Stimulated activated CD8-positive, alpha-beta memory T cell treated with anti-CD3 and anti-CD28 coated beads, Interleukin-12 subunit alpha, Interleukin-12 subunit beta, amount 100 ng/mL, for 24 hours (primary cell): Measurements from ENCODE around the gene PAX4.
"Not testable (repeated sequence)": the region's sequence is repeated elsewhere in the genome, so short reads cannot be mapped to it uniquely, and the experiment has no call there.

Source experiments
- DNase-seq: peaks from one replicate; pipeline ENCODE4 v3.0.0-alpha.2; 2020; ENCODE audit errors: extremely low read depth

The PAX4 gene

DNA sequence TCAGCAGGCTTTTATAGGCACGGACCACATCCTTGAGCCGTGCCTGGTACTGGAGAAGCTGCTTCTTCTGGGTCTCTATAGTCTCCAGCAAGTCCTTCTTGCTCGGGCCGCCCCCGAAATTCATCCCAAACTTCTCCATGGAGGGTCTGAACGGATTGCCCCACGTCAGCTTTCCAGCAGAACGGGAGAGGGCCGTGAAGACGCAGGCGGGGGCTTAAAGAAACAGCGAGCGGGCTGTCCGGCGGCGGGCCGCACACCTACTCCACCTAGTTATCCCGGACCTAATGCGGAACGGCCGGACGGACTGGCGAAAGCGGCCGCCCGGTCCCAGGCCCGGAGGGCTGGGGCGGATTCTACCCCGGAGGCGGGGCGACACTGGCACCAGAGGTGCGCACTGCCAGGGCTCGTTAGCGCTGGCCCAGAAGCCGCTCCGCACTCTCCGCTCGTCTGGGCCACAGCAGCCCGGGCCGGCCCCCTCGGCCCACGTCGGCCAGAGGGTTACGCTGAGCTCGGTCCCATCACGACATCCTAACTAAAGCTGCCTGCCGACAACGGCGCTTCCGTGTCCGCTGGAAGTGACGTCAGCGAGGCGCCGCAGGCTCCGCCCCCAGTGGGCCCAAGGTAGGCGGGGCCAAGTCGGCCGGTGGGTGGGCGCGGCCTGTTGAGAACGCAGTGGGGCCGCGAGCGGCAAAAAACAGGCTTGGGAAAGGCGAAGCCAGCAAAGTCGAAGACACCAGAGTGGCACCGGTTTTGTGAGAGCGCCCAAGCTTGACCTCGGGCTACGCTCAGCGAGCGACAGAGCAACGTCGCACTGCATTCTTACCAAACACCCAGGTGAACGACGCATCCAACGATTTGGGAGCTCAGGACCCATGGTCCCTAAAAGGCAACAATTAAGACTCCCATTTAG, 32.6 kb downstream of the PAX4 start, which contains the start of gene GCC1:
Gene GCC1 (minus strand): TSS at position 553 of the 910 bp plus-strand sequence. CDS start 414 bp downstream, at position 139.
- peak; percentile 75 for DNase-seq

DNA sequence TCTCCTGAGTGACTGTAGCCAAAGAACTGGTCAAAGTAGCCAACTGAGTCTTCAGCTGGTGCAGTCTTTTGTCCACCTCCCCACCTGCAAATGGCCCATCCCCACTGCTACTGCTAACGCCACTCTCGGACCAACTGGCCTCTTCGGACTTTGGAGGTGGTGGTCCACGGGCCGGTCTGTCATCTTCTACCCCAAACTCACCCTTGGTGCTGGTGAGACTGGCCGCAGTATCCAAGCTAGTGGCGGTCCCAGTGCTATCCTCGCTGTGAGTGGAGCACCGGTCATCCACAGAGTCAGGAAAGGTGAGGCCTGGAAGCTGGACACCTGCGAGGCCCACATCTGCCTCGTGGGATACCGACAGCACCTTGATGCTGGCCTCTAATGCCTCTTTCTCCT, 33.3 kb downstream of the PAX4 start:
- no peak for DNase-seq

DNA sequence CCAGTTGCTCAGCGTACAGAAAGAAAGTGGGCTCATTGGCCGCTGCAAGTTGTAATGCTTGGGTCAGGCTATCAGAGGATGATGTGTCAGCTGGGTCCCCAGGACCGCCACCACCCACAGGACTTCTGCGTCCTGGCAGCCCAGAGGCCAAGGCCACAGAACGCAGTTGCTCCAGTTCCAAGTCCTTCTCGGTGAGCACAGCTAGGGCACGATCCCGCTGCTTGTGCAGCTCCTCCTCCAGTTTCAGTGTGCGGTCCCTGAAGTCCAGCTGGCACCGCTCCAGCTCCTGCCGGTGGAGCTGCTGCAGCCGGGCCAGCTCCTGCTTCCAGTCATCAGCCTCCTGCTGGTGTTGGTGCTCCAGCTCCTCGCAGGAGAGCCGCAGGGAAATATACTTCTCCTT, 35.6 kb downstream of the PAX4 start:
- no peak for DNase-seq

DNA sequence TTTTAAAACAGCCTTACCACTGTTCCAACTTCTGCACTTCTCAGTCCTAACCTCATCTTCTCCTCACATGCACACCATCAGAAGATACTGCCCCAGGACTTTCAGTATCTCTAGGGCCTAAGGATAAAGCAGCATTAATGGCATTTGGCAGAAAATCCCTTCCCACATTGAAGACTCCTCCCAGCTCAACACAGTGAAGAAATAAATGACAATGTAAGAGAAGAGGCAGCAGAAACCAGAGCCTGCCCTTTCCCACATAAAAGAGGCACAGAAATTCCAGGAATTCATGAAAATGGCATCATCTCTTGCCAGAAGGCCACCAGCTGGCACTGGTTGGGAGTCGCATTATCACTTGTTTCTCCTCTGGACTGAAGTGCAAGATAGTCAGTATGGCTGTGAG, 36.2 kb downstream of the PAX4 start:
- no peak for DNase-seq

DNA sequence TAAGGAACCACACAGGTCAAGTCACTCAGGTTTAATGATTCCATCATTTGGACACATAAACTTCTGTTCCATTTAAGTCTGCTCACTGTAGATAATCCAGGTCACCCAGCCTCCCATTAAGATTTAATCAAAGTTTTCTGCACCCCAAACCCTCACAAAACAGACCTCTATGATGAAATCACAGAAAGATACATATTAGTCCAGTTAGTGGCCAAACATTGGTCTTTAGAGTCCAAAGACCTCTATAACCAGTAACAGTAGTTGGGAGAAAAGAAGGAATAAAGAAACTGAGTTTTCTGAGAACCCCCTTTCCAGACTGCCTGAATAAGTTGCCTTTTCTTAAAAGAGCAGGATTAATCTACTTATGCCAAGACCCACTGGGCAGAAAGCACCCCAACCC, 37.3 kb downstream of the PAX4 start:
- no peak for DNase-seq

DNA sequence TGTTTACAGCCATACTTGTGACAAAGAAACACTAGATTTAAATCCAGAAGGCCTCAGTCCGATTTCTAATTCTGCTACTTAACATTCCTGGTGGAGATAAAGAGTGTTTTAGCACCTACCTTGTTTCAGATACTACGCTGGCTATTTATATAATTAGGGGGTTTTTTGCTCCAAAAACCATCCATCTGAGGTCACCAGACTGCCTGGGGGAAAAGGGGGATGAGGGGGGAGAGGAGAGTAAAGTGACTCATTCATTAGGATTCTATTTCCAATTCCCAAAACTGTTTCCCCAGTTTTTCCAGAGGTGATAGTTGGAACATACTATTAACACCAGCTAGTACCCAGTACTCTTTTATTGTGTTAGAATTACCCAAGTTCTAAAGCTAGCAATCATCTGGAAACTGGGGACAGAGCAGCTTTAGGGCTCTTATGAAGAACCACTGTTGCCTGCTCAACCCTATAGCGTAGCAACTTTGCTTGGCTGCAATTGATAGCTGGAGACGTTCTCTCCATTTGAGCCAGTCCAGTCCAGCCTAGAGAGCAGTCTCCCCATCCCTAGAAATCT, 39.1 kb downstream of the PAX4 start:
- DNase-seq: no peak

DNA sequence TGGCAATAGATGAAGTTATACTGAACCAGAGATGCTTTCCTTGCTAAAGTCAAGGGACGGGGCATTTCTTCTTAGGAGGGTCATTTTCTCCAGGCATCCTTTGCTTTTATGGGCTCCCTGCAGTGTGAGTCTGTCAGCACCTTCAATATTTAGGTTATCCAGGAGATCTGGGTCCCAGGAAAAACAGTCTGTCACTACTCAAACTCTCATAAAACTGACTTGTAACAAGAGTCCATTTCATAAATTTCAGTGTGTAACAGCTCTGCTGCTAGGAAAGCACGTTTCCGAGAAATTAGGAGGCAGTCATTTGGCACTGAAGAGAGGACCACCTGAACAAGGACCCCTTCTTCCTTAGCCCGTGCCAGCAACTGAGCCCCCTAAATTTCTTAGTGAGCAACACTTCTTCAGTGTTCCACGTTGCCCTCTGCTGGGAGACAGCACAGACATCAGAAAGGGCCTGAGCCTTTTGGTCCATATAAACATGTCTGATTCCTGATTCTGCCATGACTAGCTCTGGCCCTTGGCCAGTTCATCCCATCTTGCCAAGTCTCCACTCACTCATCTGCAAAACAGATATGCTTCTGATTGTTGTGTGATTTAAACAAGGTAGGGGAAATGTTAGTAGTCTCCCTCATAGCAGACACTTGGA, 39.8 kb downstream of the PAX4 start:
- DNase-seq: no peak

DNA sequence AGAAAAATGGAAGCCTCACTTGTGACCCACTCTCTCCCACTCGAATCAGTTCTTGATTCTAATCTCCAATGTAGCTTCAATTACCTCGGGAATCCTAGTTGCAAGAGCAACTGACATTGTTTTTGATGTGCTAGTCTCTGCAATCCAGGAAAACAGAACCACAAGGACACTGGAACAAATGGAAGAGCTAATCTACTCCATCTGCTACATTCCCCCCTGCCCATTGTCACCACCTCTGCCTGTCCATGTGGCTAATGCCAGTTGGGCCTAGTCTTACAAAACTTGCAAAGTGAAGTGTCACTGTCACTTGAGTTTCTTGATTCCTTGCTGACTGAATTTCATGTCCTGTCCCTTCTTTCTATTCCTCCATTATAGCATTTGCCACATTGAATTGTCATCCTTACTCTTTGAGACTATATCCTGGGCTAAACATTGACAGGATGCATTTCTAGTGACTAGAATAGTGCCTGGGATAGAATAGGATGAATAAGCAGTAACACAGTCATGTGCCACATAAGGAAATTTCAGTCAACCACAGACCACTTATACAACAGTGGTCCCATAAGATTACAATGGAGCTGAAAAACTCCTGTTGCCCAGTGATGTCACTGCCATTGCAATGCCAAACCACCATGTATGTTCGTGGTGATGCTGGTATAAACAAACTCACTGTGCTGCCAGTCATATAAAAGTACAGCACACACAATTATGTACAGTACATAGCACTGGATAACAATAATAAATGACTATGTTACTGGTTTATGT, 46.0 kb downstream of the PAX4 start:
- no peak for DNase-seq

DNA sequence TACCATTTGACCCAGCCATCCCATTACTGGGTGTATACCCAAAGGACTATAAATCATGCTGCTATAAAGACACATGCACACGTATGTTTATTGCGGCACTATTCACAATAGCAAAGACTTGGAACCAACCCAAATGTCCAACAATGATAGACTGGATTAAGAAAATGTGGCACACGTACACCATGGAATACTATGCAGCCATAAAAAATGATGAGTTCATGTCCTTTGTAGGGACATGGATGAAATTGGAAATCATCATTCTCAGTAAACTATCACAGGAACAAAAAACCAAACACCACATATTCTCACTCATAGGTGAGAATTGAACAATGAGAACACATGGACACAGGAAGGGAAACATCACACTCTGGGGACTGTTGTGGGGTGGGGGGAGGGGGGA, 49.9 kb downstream of the PAX4 start:
- DNase-seq: not testable (repeated sequence)

DNA sequence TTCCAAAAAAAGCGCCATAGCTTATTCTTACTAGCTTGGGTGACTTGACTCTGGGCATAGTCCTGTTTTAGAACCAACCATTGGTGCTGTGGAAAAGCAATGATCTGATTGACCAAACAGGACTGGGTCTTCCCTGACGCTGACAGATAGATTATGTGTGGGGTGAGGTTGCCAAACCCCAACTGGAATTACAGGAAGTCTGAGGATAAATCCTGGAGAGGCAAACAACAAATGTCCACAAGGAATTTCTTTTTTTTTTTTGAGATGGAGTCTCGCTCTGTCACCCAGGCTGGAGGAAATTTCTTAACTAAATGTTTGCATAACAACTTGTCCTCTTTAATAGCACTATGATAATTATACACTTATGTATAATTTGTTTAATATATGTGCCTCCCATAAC, 51.7 kb downstream of the PAX4 start:
- DNase-seq: no peak
